Testis (tissue), 3 donors: ENCODE measurements around the gene MACO1. TPM values are rescaled to one million over a fixed set of nuclear protein-coding genes. Genes with fewer than 3 reads are reported as not detected.

ENCODE experiments used
- DNase-seq: peaks from one replicate; pipeline ENCODE4 v3.0.0-alpha.2; 2019
- H3K27ac ChIP-seq, 2 donors: fragments of 200-600 bp; sonication (generic); one replicate each; pipeline ENCODE4 v1.5.1; 2019
- H3K27me3 ChIP-seq: fragments of 200-600 bp; sonication (generic); one replicate; pipeline ENCODE4 v1.5.1; 2019
- H3K36me3 ChIP-seq: fragments of 200-600 bp; sonication (generic); one replicate; pipeline ENCODE4 v1.5.1; 2017; ENCODE audit warnings: low read depth; ENCODE audit errors: missing control alignments
- H3K4me1 ChIP-seq: fragments of 200-600 bp; sonication (generic); one replicate; pipeline ENCODE4 v1.5.1; 2019
- H3K4me3 ChIP-seq, 2 donors: fragments of 200-600 bp; sonication (generic); one replicate each; pipeline ENCODE4 v1.5.1; 2017 to 2019
- H3K9me3 ChIP-seq: fragments of 200-600 bp; sonication (generic); one replicate; pipeline ENCODE4 v1.5.1; 2017
- POLR2A ChIP-seq: fragments of 450-650 bp; IDR thresholded peaks from one replicate; pipeline ENCODE4 v1.6.1; 2017; ENCODE audit warnings: antibody characterized with exemption, mild to moderate bottlenecking, moderate library complexity
- WGBS, 2 donors: methylation state at CpG; one replicate each; pipeline ENCODE4 v1.1.5; 2018; 5-methylcytosine and 5-hydroxymethylcytosine counted together
- intact Hi-C: fragments of 100-400 bp; cut with DNase I; formaldehyde crosslinking; loops from one replicate; pipeline ENCODE4 v1.15.1; 2023; ENCODE audit warnings: low total_unique reads
- polyA plus RNA-seq: library from polyadenylated mRNA; stranded (reverse); fragments of 350-450 nt; fragmentation: Illumina TruSeq; extraction: RNeasy Lipid Tissue Mini Kit (QIAGEN cat#74804); gene quantifications from one replicate; pipeline ENCODE4 v1.2.3, GENCODE V29; 2014; ENCODE audit warnings: low read depth, low replicate concordance; ENCODE audit not compliant: insufficient read depth
- total RNA-seq, 2 donors: library from RNA; depleted of rRNA; stranded (reverse); fragments of >200 nt; gene quantifications; one replicate each; pipeline ENCODE4 v1.2.3, GENCODE V29; 2016
- TF ChIP-seq, protein P1 (sequence below), 3 experiments: fragments of 450-650 bp in 2 of 3; fragments of 200-600 bp in 1 of 3; sonication (generic) in 1 of 3; IDR thresholded peaks; one replicate each; pipeline ENCODE4 v1.5.1; 2016 to 2019; ENCODE audit warnings: antibody characterized with exemption in 3 of 3, mild to moderate bottlenecking in 2 of 3, moderate library complexity in 1 of 3

MACO1 gene
- total and polyA plus RNA-seq, 3 donors from 2014 or later: 22.1 to 51.3 (median 25.4) TPM

DNA sequence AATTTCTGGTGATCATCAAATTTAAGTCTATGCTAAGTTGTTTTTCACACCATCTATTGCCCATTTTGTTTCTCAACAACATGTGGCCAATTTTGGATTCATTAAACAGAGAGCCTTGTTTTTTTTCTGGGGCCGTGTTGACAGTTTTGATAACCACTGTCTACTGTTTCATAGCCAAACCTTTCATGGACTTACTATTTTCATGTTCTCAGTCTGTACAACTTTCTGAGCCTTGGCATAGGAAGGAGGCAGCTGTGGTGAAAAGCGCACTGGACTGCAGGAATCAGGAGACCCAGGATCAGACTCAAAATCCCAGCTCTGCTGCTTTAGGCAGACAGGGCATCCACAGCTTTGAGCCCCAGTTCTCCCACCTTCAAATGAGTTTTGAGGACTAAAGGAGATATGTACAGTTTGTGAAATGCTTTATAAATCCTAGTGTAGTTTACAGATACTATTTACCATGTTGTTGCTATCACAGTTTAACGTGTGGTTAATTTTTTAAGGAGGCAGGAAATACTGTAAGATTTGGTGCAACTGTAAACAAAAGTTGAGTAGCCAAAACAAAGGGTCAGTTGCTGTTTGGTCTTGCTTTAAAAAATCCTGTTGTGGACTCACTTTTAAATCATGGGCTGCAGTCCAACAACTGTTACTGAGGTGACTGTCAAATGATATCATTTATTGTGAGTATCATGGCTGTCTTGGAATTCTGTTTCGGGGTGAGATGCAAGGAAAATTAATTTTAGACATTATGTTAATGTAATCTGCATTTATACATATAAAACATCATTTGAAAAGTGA is 2.9 kb downstream of the MACO1 start:
- TF ChIP-seq, protein P1, sequence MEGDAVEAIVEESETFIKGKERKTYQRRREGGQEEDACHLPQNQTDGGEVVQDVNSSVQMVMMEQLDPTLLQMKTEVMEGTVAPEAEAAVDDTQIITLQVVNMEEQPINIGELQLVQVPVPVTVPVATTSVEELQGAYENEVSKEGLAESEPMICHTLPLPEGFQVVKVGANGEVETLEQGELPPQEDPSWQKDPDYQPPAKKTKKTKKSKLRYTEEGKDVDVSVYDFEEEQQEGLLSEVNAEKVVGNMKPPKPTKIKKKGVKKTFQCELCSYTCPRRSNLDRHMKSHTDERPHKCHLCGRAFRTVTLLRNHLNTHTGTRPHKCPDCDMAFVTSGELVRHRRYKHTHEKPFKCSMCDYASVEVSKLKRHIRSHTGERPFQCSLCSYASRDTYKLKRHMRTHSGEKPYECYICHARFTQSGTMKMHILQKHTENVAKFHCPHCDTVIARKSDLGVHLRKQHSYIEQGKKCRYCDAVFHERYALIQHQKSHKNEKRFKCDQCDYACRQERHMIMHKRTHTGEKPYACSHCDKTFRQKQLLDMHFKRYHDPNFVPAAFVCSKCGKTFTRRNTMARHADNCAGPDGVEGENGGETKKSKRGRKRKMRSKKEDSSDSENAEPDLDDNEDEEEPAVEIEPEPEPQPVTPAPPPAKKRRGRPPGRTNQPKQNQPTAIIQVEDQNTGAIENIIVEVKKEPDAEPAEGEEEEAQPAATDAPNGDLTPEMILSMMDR (IDR thresholded peaks at IDR 0.05): no peak
- TF ChIP-seq POLR2A: no peak
- DNase-seq: peak; percentile 20
- intact Hi-C loops: no loop called here
- Histone ChIP-seq H3K27me3 (no peaks in the 10 kb centered on the region), H3K4me3 (no peak overlapping the region), H3K9me3 (no peaks in the 10 kb centered on the region), H3K36me3 (no peaks in the 10 kb centered on the region), H3K27ac (peak overlapping the region in 1 of 2 donors; percentile 3), H3K4me1 (peaks cover 15% of the 10 kb centered on the region)
- WGBS, 2 donors: 37 to 42% methylated on average over 4 of the region's 4 CpGs

DNA sequence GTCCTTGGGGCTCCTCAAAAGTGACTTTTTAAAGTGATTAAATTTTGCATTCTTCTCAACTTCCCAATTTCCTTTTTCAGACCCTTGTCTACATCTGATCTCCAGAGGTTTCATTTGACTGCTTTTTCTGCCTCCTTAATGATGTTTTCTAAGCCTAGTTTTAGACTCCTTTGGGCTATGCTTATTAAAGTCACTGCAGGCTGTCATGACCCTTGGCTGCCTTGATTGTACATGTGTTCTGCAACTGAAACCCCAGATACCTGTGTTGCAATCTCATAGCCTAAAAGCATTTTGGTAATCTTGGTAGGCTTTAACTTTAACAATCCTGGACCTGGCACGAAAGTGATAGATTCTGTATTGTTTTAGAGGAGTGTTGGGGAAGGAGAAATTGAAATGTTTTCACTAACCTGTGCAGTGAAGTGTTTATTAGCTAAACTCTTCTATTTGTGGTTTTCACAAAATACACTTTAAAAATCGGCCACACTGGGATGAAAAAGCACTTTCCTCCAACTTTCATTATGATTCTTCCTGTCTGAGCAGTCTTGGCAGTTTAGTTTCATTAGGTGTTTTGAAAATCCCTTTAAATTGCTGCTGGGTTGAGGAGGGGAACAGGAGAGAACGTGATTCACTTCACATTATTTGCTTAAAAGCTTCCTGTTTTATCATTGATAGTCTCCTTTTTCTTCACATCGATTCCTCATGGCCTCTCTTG is 4.9 kb downstream of the MACO1 start:
- WGBS, 2 donors: 43 to 52% methylated on average over 4 of the region's 4 CpGs
- Histone ChIP-seq H3K36me3 (no peaks in the 10 kb centered on the region), H3K4me1 (peaks cover 15% of the 10 kb centered on the region), H3K9me3 (no peaks in the 10 kb centered on the region), H3K4me3 (no peak overlapping the region), H3K27me3 (no peaks in the 10 kb centered on the region), H3K27ac (peak overlapping the region in 1 of 2 donors; percentile 5)
- TF ChIP-seq, protein P1 (IDR thresholded peaks at IDR 0.05): no peak
- TF ChIP-seq POLR2A: no peak
- intact Hi-C loops: no loop called here
- DNase-seq: no peak

DNA sequence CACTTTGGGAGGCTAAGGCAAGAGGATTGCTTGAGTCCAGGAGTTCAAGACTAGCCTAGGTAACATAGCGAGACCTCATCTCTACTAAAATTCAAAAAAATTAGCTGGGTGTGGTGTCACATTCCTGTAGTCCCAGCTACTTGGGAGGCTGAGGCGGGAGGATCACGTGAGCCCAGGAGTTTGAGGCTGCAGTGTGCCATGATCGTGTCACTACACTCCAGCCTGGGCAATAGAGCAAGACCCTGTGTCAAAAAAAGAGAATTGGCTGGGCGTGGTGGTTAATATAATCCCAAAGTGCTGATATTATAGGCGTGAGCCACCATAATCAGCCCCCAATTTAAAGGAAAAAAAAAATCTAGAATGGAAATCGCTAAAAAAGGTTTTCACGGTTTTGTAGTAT is 7.0 kb downstream of the MACO1 start:
- DNase-seq: no peak
- intact Hi-C loops: no loop called here
- H3K4me3 ChIP-seq: no peak overlapping the region
- H3K9me3 ChIP-seq: no peaks in the 10 kb centered on the region
- no peaks in the 10 kb centered on the region for H3K36me3 ChIP-seq
- H3K27me3 ChIP-seq: no peaks in the 10 kb centered on the region
- TF ChIP-seq POLR2A: no peak
- TF ChIP-seq, protein P1 (IDR thresholded peaks at IDR 0.05): no peak
- no peak overlapping the region for H3K27ac ChIP-seq
- WGBS, 2 donors: 90 to 96% methylated on average over 8 of the region's 8 CpGs
- H3K4me1 ChIP-seq: peaks cover 9% of the 10 kb centered on the region

DNA sequence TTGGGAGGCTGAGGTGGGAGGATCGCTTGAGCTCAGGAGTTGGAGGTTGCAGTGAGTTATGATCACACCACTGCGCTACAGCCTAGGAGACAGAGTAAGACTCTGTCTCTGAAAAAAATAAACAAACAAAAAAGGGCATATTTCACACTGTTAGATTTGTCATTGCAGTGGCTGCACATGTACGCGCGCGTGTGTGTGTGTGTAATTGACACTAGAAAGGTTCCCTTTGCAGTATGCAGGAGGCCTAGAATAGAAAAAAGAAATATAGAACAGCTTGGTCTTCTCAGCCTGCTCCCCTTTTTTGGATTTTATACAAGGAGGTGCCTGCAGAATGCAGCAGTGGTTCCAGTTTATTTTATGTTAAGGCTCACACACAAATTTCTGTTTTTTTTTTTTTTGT is 8.6 kb downstream of the MACO1 start:
- intact Hi-C loops: no loop called here
- peaks cover 9% of the 10 kb centered on the region for H3K4me1 ChIP-seq
- no peaks in the 10 kb centered on the region for H3K9me3 ChIP-seq
- WGBS, 2 donors: 96 to 97% methylated on average over 6 of the region's 6 CpGs
- DNase-seq: no peak
- no peaks in the 10 kb centered on the region for H3K27me3 ChIP-seq
- TF ChIP-seq, protein P1 (IDR thresholded peaks at IDR 0.05): no peak
- no peak for TF ChIP-seq POLR2A
- no peaks in the 10 kb centered on the region for H3K36me3 ChIP-seq
- H3K27ac ChIP-seq: no peak overlapping the region
- no peak overlapping the region for H3K4me3 ChIP-seq
